Measurements from ENCODE around the gene ZBTB7A.

Gene ZBTB7A

DNA sequence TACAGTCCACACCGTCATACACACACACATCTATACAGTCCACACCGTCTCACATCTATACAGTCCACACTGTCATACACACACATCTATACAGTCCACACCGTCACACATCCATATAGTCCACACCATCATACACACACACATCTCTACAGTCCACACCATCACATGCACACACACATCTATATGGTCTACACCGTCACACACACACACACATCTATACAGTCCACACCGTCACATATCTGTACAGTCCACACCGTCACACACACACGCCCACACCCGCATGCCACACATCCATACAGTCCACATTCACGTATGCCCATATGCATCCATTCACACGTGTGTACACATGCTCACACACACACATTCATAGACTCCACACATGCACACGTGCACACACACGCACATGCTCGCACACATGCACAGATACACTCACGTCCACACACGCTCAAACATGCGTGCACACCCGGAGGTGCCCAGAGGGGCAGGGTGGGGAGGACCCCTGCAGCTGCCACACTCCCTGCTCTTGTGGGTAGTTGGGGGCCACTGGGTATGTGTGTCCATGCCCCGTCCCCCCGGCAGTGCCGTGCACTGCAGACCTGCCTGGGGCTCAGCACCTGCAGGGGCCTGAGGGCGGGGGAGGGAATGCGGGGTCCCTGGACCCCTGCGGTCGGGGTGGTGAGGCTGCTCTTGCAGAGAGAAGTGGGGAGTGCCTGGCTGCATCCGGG is 30.0 kb downstream of the ZBTB7A start:
- no peak for DNase-seq (ENCODE audit: low spot score)

DNA sequence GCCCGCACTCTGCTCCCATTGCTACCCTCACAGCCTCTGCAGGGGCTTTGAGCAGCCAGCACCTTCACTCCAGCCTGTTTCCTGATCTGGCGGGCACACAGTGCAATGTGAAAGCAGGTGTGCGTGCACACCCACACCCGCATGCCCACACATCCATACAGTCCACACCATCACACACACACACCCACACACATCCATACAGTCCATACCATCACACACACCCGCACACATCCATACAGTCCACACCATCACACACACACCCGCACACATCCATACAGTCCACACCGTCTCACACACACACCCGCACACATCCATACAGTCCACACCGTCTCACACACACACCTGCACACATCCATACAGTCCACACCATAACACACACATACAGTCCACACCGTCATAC is 31.1 kb downstream of the ZBTB7A start:
- DNase-seq (ENCODE audit: low spot score): no peak

DNA sequence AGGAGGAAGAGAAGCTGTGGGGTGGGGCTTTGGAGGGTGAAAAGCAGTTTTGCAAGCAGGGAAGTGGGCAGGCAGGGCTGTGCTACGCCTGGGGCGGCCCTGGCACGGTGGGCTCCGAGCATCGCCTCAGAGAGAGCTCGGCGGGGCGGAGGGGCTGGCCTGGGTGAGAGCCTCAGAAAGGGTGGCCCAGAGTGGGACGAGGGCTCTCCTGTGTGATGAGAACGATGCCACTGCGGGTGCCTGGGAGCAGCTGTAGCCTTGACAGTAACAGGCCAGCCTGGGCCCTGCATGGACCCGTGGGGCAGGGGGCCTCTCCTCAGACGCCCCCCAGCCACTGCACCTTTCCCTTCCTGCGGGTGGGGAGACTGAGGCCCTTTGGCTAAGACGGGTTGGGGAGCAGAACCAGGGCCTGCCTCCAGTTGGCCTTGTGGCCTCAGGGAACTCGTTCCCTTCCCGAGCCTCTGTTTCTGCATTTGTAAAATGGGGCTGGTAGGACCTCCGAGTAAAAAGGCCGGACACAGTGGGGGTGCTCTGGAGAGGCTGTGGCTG is 31.6 kb downstream of the ZBTB7A start:
- DNase-seq (ENCODE audit: low spot score): no peak

DNA sequence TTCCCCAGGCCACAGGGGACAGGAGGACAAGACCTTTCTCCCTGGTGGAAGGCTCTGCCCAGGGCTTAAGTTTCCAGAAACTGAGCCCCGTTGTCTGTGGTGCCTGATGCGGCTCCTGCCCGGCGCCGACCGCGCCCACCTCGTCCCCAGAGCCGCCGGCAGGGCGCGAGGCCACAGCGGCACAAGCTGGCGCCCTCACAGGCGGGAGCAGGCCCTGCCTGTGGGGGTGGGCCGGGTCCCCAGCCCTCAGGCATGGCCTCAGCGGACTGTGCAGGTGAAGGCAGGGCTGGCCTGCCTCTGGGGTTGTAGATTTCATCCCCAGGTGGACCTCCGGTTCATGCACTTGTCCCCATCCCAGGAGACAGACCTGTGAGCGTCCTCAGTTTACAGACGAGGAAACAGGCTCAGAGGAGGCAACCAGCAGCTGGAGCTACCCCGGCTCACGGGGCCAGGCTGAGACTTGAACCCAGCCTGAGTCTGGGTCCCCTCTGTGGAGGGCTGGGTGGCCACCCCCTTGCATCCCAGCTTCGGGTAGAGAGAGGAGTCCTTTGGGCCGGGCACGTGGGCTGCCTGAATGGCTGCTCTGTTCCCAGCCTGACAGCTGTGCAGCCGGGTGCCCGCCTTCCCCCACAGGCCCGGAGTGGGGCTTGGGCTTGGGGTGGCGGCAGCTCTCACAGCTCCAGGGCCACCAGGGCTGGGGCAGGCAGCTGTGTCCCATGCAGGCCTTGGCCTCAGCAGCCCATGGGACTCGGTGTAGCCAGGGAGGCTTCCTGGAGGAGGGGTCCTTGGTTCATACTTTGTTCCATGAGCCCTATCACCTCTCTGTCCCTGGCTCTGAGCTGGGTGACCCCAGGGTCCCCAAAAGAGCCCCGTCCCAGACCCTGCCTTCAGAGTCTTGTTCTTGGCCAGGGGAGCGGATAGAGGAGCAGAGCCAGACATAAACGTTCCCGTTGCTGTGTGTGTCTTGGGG is 32.4 kb downstream of the ZBTB7A start:
- DNase-seq (ENCODE audit: low spot score): no peak

DNA sequence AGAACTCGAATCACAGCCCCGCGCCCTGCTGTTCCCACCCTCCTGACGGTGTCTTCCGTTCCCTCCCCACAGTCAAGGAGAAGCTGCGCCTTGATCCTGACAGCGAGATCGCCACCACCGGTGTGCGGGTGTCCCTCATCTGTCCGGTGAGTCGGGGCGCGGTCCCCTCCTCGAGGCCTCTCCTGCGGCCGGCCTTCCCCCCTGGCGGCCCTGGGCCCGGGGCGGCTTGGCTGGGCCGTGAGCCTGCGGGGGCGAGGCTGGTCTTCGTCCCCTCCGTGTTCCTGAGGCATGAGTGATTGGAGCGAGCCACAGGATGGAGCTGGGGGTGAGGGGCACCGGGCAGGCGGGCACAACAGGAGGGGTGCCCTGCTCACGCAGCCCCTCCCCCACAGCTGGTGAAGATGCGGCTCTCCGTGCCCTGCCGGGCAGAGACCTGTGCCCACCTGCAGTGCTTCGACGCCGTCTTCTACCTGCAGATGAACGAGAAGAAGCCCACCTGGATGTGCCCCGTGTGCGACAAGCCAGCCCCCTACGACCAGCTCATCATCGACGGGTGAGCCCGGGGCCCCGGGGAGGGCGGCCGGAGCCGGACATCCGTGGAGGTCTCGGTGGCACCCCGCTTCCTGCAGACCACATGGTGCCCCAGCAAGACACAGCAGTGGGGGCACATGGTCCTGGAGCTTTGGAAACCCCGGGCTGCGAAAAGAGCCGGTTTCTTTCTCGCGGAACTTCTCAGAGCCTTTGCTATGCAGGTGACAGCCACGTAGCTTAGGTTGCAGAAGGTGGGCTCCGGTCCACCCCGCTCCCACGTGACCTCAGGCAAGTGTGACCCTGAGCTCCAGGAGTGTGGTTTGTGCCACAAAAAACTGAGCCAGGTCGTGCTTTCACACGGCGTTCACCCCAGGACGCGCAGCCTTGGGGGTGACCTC is 33.4 kb downstream of the ZBTB7A start:
- no peak for DNase-seq (ENCODE audit: low spot score)

DNA sequence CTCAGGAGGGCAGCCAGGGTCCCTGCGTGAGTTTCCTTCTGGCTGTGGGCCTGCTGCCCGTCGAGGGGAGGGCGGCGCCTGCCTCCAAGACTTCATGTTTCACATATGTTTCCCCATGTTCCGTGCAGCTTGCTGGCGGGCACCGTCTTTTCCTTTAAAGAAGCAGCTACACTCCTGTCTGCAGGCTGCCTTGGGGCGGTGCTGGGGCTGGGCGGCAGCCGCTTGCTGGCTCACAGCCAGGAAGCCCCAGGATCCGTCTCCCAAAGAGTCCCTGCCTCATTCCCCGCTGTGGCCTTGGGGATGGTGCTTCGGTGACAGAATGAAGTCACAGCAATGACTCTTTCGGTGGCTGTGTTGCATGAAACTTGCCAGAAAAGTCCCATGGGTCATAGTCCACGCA is 34.3 kb downstream of the ZBTB7A start:
- no peak for DNase-seq (ENCODE audit: low spot score)

DNA sequence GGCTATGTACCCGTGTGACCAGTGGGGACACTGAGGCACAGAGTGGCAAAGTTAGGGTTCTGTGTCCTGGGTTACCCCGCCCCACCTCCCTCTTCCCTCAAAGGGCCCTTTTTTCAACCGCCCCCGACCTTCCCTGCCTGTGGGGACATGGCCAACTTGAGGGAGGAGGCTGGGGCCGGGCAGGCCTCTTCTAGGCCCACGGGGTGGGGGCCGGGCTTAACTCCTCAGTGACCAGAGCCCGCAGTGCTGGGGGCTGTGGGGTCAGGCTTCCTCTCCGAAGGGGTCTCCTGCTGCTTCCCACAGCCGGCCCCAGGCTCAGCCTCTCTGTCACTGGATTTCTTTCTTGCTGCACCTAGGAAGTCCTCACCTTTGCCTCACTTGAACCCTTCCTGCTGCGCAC is 35.3 kb downstream of the ZBTB7A start:
- DNase-seq (ENCODE audit: low spot score): no peak

DNA sequence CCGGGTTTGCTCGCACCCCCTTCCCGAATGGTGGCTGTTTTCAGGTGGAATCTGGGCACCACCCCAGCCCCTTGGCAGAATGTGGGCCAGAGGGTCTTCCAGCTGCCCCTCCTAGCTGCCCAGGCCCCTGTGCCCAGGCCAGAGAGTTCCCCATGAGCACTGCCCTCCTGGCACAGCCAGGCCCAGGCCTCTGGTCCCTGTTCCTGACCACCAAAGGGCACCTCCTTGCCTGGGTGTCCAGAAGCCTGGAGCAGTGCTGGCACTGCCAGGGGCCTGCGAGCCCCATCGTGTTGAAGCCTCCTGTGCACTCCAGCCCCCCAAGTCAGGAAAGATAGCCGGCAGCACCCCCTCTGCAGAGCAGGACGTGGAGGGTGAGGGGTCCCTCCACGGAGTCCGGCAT is 35.7 kb downstream of the ZBTB7A start:
- DNase-seq (ENCODE audit: low spot score): no peak

DNA sequence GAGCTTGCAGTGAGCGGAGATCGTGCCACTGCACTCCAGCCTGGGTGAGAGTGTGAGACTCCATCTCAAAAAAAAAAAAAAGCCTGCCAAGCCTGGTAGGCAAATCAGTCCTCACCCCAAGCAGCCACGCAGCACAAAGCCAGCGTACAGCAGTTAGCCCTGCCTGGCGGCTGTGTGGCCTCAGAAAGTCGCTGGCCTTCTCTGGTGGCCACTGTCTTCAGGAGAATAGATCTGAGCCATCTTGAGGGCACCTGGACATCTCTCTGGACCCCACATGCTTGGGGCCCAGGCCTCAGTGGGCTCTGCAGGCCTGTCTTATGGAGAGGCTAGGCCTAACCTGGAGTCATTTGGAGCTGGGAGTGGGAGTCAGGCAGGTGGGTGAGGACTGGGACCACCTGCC is 36.1 kb downstream of the ZBTB7A start:
- DNase-seq (ENCODE audit: low spot score): no peak

DNA sequence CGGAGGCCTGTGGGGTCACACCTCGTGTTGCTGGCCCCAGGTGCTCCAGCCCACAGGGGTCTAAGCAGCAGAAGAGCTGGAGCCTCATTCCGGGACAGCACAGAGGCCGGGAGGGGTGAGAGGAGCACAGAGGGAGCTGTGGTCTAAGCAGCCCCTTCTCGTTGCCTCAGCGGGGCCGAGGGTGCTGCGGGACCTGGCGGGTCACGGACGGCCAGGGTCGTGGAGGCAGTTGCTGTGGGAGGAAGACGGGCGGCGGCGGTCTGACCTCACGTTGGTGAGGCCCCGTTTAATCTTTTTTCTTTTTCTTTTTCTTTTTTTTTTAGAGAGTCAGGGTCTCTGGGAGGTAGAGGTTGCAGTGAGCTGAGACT is 37.5 kb downstream of the ZBTB7A start:
- DNase-seq (ENCODE audit: low spot score): no peak

DNA sequence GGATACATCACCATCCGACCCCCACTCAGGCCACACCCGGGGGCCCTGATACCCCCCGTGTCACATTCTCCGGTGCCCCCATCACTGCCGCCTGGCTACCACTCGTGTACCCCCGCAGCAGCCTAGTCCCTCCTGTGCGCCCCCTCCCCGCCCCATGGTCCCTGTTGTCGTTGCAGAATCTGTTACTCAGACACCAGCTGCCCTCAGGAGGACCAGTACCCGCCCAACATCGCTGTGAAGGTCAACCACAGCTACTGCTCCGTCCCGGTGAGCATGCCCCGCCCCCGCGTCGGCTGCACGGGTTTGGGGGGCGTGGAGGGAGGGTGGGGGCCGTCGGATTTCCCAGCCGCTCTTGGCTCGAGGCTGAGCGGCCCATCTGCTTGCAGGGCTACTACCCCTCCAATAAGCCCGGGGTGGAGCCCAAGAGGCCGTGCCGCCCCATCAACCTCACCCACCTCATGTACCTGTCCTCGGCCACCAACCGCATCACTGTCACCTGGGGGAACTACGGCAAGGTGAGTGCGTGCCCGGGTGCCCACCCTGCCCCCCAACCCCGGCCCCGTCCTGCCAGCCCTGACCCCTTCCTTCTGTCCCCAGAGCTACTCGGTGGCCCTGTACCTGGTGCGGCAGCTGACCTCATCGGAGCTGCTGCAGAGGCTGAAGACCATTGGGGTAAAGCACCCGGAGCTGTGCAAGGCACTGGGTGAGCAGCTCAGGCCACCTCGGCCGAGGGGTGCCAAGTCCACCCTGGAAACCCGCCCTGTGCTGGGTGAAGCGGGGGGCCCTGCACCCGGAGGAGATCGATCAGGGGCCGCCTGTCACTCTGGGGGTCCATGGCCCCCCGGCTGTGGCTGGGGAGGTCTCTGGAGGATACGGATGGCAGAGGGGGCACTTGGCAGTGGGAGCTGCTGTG is 38.1 kb downstream of the ZBTB7A start:
- DNase-seq (ENCODE audit: low spot score): no peak

DNA sequence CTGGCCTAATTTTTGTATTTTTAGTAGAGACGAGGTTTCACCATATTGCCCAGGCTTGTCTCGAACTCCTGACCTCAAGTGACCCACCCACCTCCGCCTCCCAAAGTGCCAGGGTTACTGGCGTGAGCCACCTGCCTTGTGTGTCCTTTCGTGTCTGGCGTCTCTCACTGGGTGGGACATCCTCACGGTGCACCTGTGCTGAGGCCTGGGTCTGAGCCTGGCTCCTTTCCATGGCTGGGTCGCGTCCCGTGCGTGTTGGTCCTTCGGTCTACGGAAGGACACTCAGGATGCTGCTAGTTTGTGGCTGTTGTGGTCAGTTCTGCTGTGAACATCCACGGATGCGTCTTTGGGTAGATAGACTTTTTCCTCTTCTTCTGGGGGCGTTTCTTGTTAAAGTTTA is 39.6 kb downstream of the ZBTB7A start:
- DNase-seq (ENCODE audit: low spot score): no peak

DNA sequence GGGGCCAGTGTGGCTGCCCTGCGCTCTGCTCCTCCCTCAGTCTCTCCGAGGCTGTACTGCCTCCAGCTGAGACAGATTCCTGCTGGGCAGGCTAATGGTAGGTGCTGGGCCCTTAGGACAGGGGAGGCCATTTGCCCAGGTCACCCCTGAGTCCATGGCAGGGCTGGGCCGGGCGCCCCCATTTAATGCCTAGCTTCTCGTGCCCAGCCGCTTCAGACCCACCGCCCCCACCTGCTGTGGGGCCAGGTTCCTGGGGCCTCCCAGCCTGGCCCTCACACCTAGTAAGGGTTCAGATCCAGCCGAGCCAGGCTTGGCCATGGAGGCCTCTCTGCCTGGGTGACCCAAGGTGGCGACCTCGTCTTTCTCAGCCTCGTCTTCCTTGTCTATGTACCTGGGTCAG is 41.4 kb downstream of the ZBTB7A start:
- DNase-seq (ENCODE audit: low spot score): no peak

DNA sequence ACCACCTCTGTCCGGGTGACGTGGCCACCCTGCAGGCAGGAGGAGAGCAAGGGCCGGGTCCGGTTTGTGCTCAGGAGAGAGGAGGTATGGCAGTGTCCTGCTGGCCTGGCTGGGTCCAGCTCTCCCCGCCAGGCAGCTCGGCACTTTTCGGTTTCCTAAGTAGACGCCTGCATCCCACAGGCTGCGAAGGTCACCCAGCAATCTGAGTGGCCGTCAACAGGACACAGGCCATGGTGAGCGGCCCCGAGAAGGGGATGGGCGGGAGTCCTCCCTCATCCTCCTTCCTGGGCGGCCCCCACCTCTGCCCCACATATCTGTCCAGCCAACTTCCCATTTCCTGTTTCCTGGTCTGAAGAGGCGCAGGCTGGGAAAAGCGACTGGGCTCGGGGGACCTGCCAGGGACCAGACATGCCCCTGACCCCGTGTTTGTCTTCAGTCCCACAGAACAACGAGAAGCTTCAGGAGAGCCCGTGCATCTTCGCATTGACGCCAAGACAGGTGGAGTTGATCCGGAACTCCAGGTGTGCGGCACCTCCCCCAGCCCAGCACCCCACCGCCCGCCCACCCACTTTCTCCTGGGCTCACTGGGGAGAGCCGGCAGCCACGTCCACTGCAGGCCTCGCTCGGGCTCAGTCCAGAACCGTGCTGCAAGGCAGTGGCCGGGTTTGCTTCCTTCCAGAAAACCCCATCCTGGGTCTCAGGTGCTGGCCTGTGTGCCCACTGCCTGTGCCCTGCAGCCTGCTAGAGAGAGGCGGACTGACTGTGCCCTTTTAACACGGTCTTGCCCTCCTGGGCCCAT is 42.9 kb downstream of the ZBTB7A start:
- DNase-seq (ENCODE audit: low spot score): no peak

DNA sequence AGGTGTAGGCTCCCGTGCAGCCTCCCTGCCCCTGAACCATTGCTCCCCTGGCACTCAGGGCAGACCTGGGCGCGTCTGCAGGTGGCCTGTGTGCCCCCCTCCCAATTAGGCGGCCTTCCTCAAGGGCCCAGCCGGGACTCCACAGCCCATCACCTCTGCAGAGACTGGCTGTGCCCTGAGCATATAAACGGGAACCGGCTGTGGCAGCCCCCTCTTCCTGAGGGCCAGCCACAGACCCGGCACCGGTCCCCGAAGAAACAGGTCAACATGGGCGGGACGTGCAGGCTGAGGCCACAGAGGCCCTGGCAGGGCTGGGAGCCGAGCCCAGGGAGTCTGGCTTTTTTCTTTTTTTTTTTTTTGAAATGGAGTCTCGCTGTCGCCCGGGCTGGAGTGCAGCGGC is 47.1 kb downstream of the ZBTB7A start:
- no peak for DNase-seq (ENCODE audit: low spot score)

DNA sequence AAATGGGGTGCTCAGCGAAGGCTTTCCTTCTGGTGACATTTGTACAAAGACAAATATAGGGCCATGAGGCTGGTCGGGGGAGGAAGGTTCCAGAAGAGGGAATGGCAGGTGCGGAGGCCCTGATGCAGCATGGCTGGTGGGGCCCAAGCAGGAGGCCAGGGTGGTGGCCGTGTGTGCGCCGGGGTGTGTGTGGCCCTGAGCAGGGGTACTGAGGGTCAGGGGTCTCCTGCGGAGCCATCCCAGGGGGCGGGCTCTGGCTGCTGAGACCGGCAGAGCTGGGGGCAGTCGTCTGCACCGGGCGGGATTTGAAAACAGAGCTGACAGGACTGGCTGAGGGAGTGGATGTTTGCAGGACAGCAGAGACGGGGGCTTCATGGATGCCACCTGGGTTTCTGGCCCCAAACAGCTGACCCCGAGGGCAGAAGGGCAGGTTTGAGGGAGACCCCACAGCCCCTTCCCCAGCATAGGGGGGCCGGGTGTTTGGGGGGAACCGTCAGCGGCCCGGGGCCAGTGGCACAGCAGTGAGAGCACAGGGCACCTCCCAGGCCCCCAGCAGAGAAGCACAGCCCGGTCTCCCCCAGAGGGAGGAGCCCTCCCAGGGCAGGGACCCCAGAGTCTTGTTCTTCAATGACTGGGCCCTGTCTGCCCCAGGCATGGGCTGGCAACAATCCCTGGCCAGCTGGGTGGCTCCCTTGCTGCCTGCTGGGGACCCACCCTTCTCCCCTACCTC is 47.8 kb downstream of the ZBTB7A start:
- DNase-seq (ENCODE audit: low spot score): no peak

DNA sequence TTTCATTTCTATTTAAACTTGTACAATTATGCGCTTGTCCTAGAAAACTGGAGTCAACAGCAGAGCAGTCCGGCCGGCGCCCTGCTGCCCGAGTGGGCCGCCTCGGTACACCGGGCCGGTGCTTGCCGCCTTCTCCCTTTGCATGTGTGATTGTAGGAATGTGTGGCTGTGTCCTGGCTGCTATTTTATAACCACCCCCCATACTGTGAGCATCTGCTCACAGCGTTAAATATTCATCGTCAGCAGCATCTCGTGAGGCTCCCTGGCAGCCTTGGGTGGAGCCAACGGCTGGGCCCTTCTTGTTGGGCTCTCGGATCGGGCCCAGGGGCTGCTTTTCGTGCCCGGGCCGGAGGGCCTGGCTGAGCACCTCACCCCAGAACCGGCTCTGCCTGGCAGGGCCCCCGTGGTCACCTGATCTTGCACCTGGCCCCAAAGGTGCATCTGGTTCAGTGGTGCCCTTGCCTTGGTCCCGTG is 48.5 kb downstream of the ZBTB7A start:
- no peak for DNase-seq (ENCODE audit: low spot score)

DNA sequence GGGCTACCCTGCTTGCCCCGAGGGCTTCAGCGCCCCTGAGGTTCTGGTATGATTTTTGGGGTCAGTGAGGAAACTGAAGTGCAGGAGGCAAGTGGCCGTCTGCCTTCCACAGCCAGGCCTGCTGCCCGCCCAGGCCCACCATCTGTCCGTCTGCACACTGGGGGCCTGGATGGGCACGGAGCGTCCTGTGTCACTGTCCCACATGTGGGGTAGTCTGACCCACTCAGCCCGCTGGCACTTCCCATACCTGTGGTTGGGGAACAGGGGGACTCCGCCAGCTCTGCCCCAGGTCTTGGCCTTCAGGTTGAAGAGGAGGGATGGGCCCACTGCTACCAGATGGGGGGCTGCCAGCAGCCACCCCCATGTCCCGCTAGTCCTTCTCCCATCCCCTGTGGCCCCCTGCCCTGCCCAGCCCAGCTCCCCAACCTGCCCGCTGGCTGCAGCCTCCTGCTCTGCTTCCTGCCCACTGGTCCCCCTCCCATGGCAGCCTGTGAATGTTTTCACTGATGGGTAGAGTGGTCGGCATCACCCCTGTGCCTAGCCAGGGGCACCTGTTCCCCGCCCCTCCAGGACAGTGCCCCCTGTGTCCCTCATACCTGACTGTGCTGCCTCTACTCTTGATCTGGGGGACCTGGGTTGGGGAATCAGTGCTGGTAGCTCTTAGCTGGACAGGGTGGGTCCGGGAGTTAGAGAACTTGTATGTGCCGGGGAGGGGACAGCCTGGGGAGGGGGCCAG is 49.6 kb downstream of the ZBTB7A start:
- DNase-seq (ENCODE audit: low spot score): no peak

DNA sequence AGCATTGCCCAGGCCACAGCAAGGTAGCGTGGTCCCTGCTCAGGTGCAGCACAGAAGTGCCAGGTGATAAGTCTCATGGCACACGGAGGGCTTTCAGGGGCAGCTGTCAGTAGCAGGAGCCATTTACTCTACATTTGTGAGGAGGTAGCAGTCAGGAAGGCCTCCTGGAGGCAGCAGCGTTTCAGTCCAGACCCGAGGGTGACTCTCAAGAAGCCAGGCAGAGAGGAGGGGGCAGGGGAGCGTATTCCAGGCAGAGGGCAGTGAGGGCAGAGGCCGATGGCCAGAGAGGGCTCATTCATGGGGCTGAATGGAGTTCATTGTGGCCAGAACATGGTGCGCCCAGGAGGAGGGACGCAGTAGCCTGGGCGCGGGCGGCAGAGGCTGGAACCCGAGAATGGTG is 50.2 kb downstream of the ZBTB7A start:
- DNase-seq (ENCODE audit: low spot score): peak; percentile 29

All from COLO829 (cell line).